Activated gamma-delta T cell treated with Interleukin-2 at 50 U/mL for 16 hours (primary cell): ENCODE measurements around the gene PHLPP2.
A peak's percentile ranks its signal among the peaks of the same experiment; 100 is the strongest.
"Not testable (repeated sequence)": the region's sequence is repeated elsewhere in the genome, so short reads cannot be mapped to it uniquely, and the experiment has no call there.

ENCODE experiments used
- DNase-seq: peaks from one replicate; pipeline ENCODE4 v3.0.0-alpha.2; 2020

PHLPP2 gene

GRCh38 chr16:71618429-71618828, 106.1 kb downstream of the PHLPP2 start:
- DNase-seq = no peak

- not testable (repeated sequence) for DNase-seq
These were observed 109.5 kb downstream of the PHLPP2 start for GRCh38 chr16:71614956-71615355.

- DNase-seq = peak; percentile 74
These were observed 113.3 kb downstream of the PHLPP2 start for GRCh38 chr16:71610936-71611871.

GRCh38 chr16:71610447-71610846, 114.1 kb downstream of the PHLPP2 start:
- no peak for DNase-seq

- DNase-seq = no peak
These were observed 115.4 kb downstream of the PHLPP2 start for GRCh38 chr16:71609066-71609465.

- no peak for DNase-seq
These were observed 123.7 kb downstream of the PHLPP2 start for GRCh38 chr16:71600822-71601221.

- not testable (repeated sequence) for DNase-seq
These were observed 126.1 kb downstream of the PHLPP2 start for GRCh38 chr16:71598426-71598825.

- DNase-seq = not testable (repeated sequence)
These were observed 129.1 kb downstream of the PHLPP2 start for GRCh38 chr16:71595340-71595826.
